GM10847 (cell line): ENCODE data around the gene STIL.

Experiments
- POLR2A ChIP-seq: IDR thresholded peaks from 2 replicates; pipeline ENCODE4 v1.6.1; 2011; ENCODE audit not compliant: insufficient read length; ENCODE audit errors: extremely low read depth

Gene STIL

GRCh38 chr1:47227341-47228232 lies 86.4 kb downstream of the STIL start:
- no peak for TF ChIP-seq POLR2A

- TF ChIP-seq POLR2A: no peak
Observed at GRCh38 chr1:47226839-47227215, 87.1 kb downstream of the STIL start.

GRCh38 chr1:47226121-47226838 lies 87.7 kb downstream of the STIL start:
- TF ChIP-seq POLR2A: no peak

- TF ChIP-seq POLR2A: no peak
Observed at GRCh38 chr1:47225430-47226100, 88.4 kb downstream of the STIL start.

GRCh38 chr1:47224676-47225399 lies 89.1 kb downstream of the STIL start:
- no peak for TF ChIP-seq POLR2A

- TF ChIP-seq POLR2A: no peak
Observed at GRCh38 chr1:47223921-47224675, 89.8 kb downstream of the STIL start.

GRCh38 chr1:47223174-47223920 lies 90.6 kb downstream of the STIL start:
- TF ChIP-seq POLR2A: no peak

GRCh38 chr1:47222476-47222875 lies 91.5 kb downstream of the STIL start:
- TF ChIP-seq POLR2A: no peak

- no peak for TF ChIP-seq POLR2A
Observed at GRCh38 chr1:47219590-47220220, 94.2 kb downstream of the STIL start.

GRCh38 chr1:47219001-47219400 lies 94.9 kb downstream of the STIL start:
- no peak for TF ChIP-seq POLR2A

- TF ChIP-seq POLR2A: no peak
Observed at GRCh38 chr1:47216278-47217059, 97.5 kb downstream of the STIL start.

GRCh38 chr1:47215713-47216112 lies 98.2 kb downstream of the STIL start:
- TF ChIP-seq POLR2A: no peak

- no peak for TF ChIP-seq POLR2A
Observed at GRCh38 chr1:47214549-47214948, 99.4 kb downstream of the STIL start.
